Prostate gland (tissue), 2 donors: Measurements from ENCODE around the gene TRIM37. TPM values are rescaled to one million over a fixed set of nuclear protein-coding genes. Genes with fewer than 3 reads are reported as not detected.
A peak's percentile ranks its signal among the peaks of the same experiment; 100 is the strongest.

ENCODE experiments used
- DNase-seq: peaks from one replicate; pipeline ENCODE4 v3.0.0-alpha.2; 2019; ENCODE audit warnings: low spot score
- H3K27ac ChIP-seq, 2 donors: fragments of 200-600 bp; sonication (generic); 2 replicates each; pipeline ENCODE4 v1.5.1; 2017 to 2019
- H3K27me3 ChIP-seq: fragments of 200-600 bp; sonication (generic); replicated peaks from 2 replicates; pipeline ENCODE4 v1.5.1; 2019; ENCODE audit not compliant: insufficient read depth
- H3K36me3 ChIP-seq, 2 donors: fragments of 200-600 bp; sonication (generic); 1 replicate in 1 of 2; 2 replicates in 1 of 2; pipeline versions ENCODE4 v1.5.1 to v1.8.1; 2017 to 2019
- H3K4me1 ChIP-seq: fragments of 200-600 bp; sonication (generic); replicated peaks from 2 replicates; pipeline ENCODE4 v1.5.1; 2019
- H3K4me3 ChIP-seq, 2 donors: fragments of 200-600 bp; sonication (generic); 2 replicates each; pipeline ENCODE4 v1.5.1; 2017 to 2019
- H3K9me3 ChIP-seq: fragments of 200-600 bp; sonication (generic); 2 replicates; pipeline ENCODE4 v1.5.1; 2017
- CTCF ChIP-seq, 4 experiments: fragments of 200-600 bp in 2 of 4; fragments of 450-650 bp in 2 of 4; sonication (generic) in 2 of 4; IDR thresholded peaks; 1 replicate in 3 of 4; 2 replicates in 1 of 4; pipeline ENCODE4 v1.5.1; 2016 to 2019; ENCODE audit warnings: antibody characterized with exemption in 4 of 4, mild to moderate bottlenecking in 2 of 4, moderate library complexity in 2 of 4
- POLR2A ChIP-seq: fragments of 450-650 bp; IDR thresholded peaks from one replicate; pipeline ENCODE4 v1.6.1; 2016; ENCODE audit warnings: antibody characterized with exemption, mild to moderate bottlenecking
- POLR2AphosphoS5 ChIP-seq: sonication (generic); formaldehyde crosslinking; IDR thresholded peaks from one replicate; pipeline ENCODE4 v1.6.1; 2017; ENCODE audit warnings: antibody characterized with exemption
- WGBS: methylation state at CpG from one replicate; pipeline ENCODE4 v1.1.5; 2018; 5-methylcytosine and 5-hydroxymethylcytosine counted together
- intact Hi-C: fragments of 100-400 bp; cut with DNase I; formaldehyde crosslinking; loops from one replicate; pipeline ENCODE4 v1.14.2; 2022
- total RNA-seq, 2 donors: library from RNA; depleted of rRNA; stranded (reverse); fragments of >200 nt; gene quantifications; one replicate each; pipeline ENCODE4 v1.1.0, GENCODE V29; 2016

Gene TRIM37
- total RNA-seq, 2 donors from 2014 or later = 22.6 to 55.5 TPM

- H3K4me1 ChIP-seq = no peaks in the 10 kb centered on the region
- H3K4me3 ChIP-seq = no peak overlapping the region
- H3K36me3 ChIP-seq = no peaks in the 10 kb centered on the region
- H3K9me3 ChIP-seq = no peaks in the 10 kb centered on the region
- 100% methylated on average over 1 of the region's 1 CpG for whole genome bisulfite sequencing
- no peak for DNase-seq
- TF ChIP-seq POLR2A = no peak
- no peak for TF ChIP-seq CTCF (IDR thresholded peaks at IDR 0.05)
- TF ChIP-seq POLR2AphosphoS5 = no peak
- H3K27ac ChIP-seq = peak overlapping the region in 1 of 2 donors; percentile 32
- no peaks in the 10 kb centered on the region for H3K27me3 ChIP-seq
- intact Hi-C loops = loop anchor here (2.0 to 5.0 kb wide), 2 partner anchors 292 to 485 kb away; no protein-coding TSS in a partner anchor
Observed at GRCh38 chr17:59003860-59004259, 102.8 kb downstream of the TRIM37 start.

- Histone ChIP-seq H3K27ac (peak overlapping the region; percentile 28 to 76), H3K27me3 (no peaks in the 10 kb centered on the region), H3K36me3 (no peaks in the 10 kb centered on the region), H3K9me3 (no peaks in the 10 kb centered on the region), H3K4me1 (no peaks in the 10 kb centered on the region), H3K4me3 (no peak overlapping the region)
- DNase-seq = no peak
- intact Hi-C loops = loop anchor here (5.0 kb wide), 1 partner anchor 291 kb away; no protein-coding TSS in a partner anchor
- 94% methylated on average over 2 of the region's 2 CpGs for WGBS
- TF ChIP-seq CTCF (IDR thresholded peaks at IDR 0.05) = no peak
- TF ChIP-seq POLR2AphosphoS5 = no peak
- no peak for TF ChIP-seq POLR2A
Observed at GRCh38 chr17:59002848-59003247, 103.8 kb downstream of the TRIM37 start.

GRCh38 chr17:59002126-59002525 is 104.6 kb downstream of the TRIM37 start:
- intact Hi-C loops = loop anchor here (5.0 kb wide), 1 partner anchor 290 kb away; no protein-coding TSS in a partner anchor
- Histone ChIP-seq H3K36me3 (no peaks in the 10 kb centered on the region), H3K9me3 (no peaks in the 10 kb centered on the region), H3K4me3 (no peak overlapping the region), H3K27ac (peak overlapping the region in 1 of 2 donors; percentile 76), H3K4me1 (no peaks in the 10 kb centered on the region), H3K27me3 (no peaks in the 10 kb centered on the region)
- DNase-seq = no peak
- 90% methylated on average over 3 of the region's 3 CpGs for WGBS
- TF ChIP-seq POLR2AphosphoS5 (no peak), CTCF (IDR thresholded peaks at IDR 0.05) (no peak), POLR2A (no peak)

GRCh38 chr17:59001158-59001814 is 105.4 kb downstream of the TRIM37 start:
- peak; percentile 19 for TF ChIP-seq POLR2AphosphoS5
- no peak for TF ChIP-seq CTCF (IDR thresholded peaks at IDR 0.05)
- Histone ChIP-seq H3K27me3 (no peaks in the 10 kb centered on the region), H3K9me3 (no peaks in the 10 kb centered on the region), H3K4me3 (no peak overlapping the region), H3K4me1 (no peaks in the 10 kb centered on the region), H3K27ac (peak overlapping the region in 1 of 2 donors; percentile 16), H3K36me3 (no peaks in the 10 kb centered on the region)
- intact Hi-C loops = loop anchor here (5.0 kb wide), 1 partner anchor 289 kb away; no protein-coding TSS in a partner anchor
- 46% methylated on average over 10 of the region's 10 CpGs for WGBS
- DNase-seq = peak; percentile 26

- WGBS = 96% methylated on average over 1 of the region's 1 CpG
- intact Hi-C loops = loop anchor here (5.0 kb wide), 1 partner anchor 288 kb away; no protein-coding TSS in a partner anchor
- Histone ChIP-seq H3K9me3 (no peaks in the 10 kb centered on the region), H3K4me1 (no peaks in the 10 kb centered on the region), H3K4me3 (no peak overlapping the region), H3K36me3 (no peaks in the 10 kb centered on the region), H3K27me3 (no peaks in the 10 kb centered on the region), H3K27ac (no peak overlapping the region)
- TF ChIP-seq POLR2A = no peak
- no peak for TF ChIP-seq POLR2AphosphoS5
- TF ChIP-seq CTCF (IDR thresholded peaks at IDR 0.05) = no peak
- no peak for DNase-seq
Observed at GRCh38 chr17:59000022-59000421, 106.7 kb downstream of the TRIM37 start.
